SK-N-SH treated with all-trans-retinoic acid at 6 μM for 48 hours (cell line): ENCODE data around the gene HADHA.

ENCODE experiments used
- ATAC-seq: fragments of 200-7000 bp; cut with Tn5 transposase; 3 replicates; pipeline ENCODE4 v1.9.1; 2020; ENCODE audit warnings: mild to moderate bottlenecking, moderate library complexity
- ARNTL ChIP-seq: fragments of 450-650 bp; formaldehyde crosslinking; IDR thresholded peaks from 2 replicates; pipeline ENCODE4 v1.5.0; 2020; ENCODE audit warnings: low read depth, mild to moderate bottlenecking, moderate library complexity, borderline replicate concordance
- BACH2 ChIP-seq: fragments of 250-450 bp; sonication (Bioruptor Pico); IDR thresholded peaks from 2 replicates; pipeline ENCODE4 v1.9.0; 2021; ENCODE audit warnings: mild to moderate bottlenecking, borderline replicate concordance
- CSDC2 ChIP-seq: fragments of 250-450 bp; sonication (Bioruptor Pico); IDR thresholded peaks from 2 replicates; pipeline ENCODE4 v1.5.0; 2020; ENCODE audit warnings: mild to moderate bottlenecking, moderate library complexity
- ESRRG ChIP-seq: fragments of 250-450 bp; sonication (Bioruptor Pico); IDR thresholded peaks from 2 replicates; pipeline ENCODE4 v1.6.1; 2021; ENCODE audit warnings: mild to moderate bottlenecking
- GLIS3 ChIP-seq: fragments of 250-450 bp; sonication (Bioruptor Pico); IDR thresholded peaks from 2 replicates; pipeline ENCODE4 v1.5.0; 2020; ENCODE audit warnings: mild to moderate bottlenecking, moderate library complexity
- ISL1 ChIP-seq: fragments of 250-450 bp; sonication (Bioruptor Pico); IDR thresholded peaks from 2 replicates; pipeline ENCODE4 v2.1.2; 2022; ENCODE audit warnings: mild to moderate bottlenecking, moderate library complexity
- OSR1 ChIP-seq: fragments of 250-450 bp; sonication (Bioruptor Pico); IDR thresholded peaks from 2 replicates; pipeline ENCODE4 v1.8.0; 2022; ENCODE audit warnings: moderate library complexity, mild to moderate bottlenecking, inconsistent platforms
- PPARA ChIP-seq: fragments of 250-450 bp; sonication (Bioruptor Pico); IDR thresholded peaks from 2 replicates; pipeline ENCODE4 v1.5.0; 2020; ENCODE audit warnings: mild to moderate bottlenecking, borderline replicate concordance
- RARB ChIP-seq: fragments of 250-450 bp; sonication (Bioruptor Pico); IDR thresholded peaks from 2 replicates; pipeline ENCODE4 v1.8.0; 2021; ENCODE audit warnings: mild to moderate bottlenecking, moderate library complexity
- SNAI2 ChIP-seq: fragments of 250-450 bp; sonication (Bioruptor Pico); IDR thresholded peaks from 2 replicates; pipeline ENCODE4 v1.5.0; 2020; ENCODE audit warnings: mild to moderate bottlenecking, moderate library complexity
- TCF4 ChIP-seq: fragments of 250-450 bp; sonication (Bioruptor Pico); IDR thresholded peaks from 2 replicates; pipeline ENCODE4 v1.8.0; 2021; ENCODE audit warnings: mild to moderate bottlenecking, moderate library complexity, borderline replicate concordance
- TOX ChIP-seq: fragments of 250-450 bp; sonication (Bioruptor Pico); IDR thresholded peaks from 2 replicates; pipeline ENCODE4 v1.8.0; 2021; ENCODE audit warnings: mild to moderate bottlenecking, moderate library complexity, borderline replicate concordance
- ZC3H10 ChIP-seq: fragments of 250-450 bp; sonication (Bioruptor Pico); IDR thresholded peaks from 2 replicates; pipeline ENCODE4 v1.5.1; 2021; ENCODE audit warnings: mild to moderate bottlenecking, moderate library complexity
- ZFP3 ChIP-seq: fragments of 250-450 bp; sonication (Bioruptor Pico); IDR thresholded peaks from 2 replicates; pipeline ENCODE4 v1.5.0; 2020; ENCODE audit warnings: mild to moderate bottlenecking, moderate library complexity
- ZFP30 ChIP-seq: fragments of 450-650 bp; formaldehyde crosslinking; IDR thresholded peaks from 2 replicates; pipeline ENCODE4 v1.5.0; 2022; ENCODE audit warnings: mild to moderate bottlenecking, moderate library complexity
- ZNF565 ChIP-seq: fragments of 450-650 bp; formaldehyde crosslinking; conservative IDR thresholded peaks from 2 replicates; pipeline ENCODE4 v1.5.0; 2020; ENCODE audit warnings: low read depth, mild to moderate bottlenecking, moderate library complexity
- ZNF70 ChIP-seq: fragments of 450-650 bp; formaldehyde crosslinking; IDR thresholded peaks from 2 replicates; pipeline ENCODE4 v1.5.0; 2020; ENCODE audit warnings: mild to moderate bottlenecking, moderate library complexity
- ZNF8 ChIP-seq: fragments of 450-650 bp; formaldehyde crosslinking; IDR thresholded peaks from 2 replicates; pipeline ENCODE4 v1.5.0; 2020; ENCODE audit warnings: mild to moderate bottlenecking, moderate library complexity
- TF ChIP-seq, protein P1 (sequence below): fragments of 250-450 bp; sonication (Bioruptor Pico); IDR thresholded peaks from 2 replicates; pipeline ENCODE4 v1.5.0; 2020; ENCODE audit warnings: mild to moderate bottlenecking, moderate library complexity
- TF ChIP-seq, protein P2 (sequence below): fragments of 250-450 bp; sonication (Bioruptor Pico); IDR thresholded peaks from 2 replicates; pipeline ENCODE4 v1.5.1; 2020; ENCODE audit warnings: low read depth, mild to moderate bottlenecking, moderate library complexity
- TF ChIP-seq, protein P3 (sequence below): fragments of 250-450 bp; sonication (Bioruptor Pico); IDR thresholded peaks from 2 replicates; pipeline ENCODE4 v1.8.0; 2020; ENCODE audit warnings: mild to moderate bottlenecking, moderate library complexity, borderline replicate concordance
- TF ChIP-seq, protein P4 (sequence below): fragments of 250-450 bp; sonication (Bioruptor Pico); IDR thresholded peaks from 2 replicates; pipeline ENCODE4 v1.5.1; 2021; ENCODE audit warnings: mild to moderate bottlenecking, moderate library complexity
- TF ChIP-seq, protein P5 (sequence below): fragments of 250-450 bp; sonication (Bioruptor Pico); IDR thresholded peaks from 2 replicates; pipeline ENCODE4 v1.8.0; 2021; ENCODE audit warnings: low read depth, mild to moderate bottlenecking, moderate library complexity, borderline replicate concordance

Gene HADHA

DNA sequence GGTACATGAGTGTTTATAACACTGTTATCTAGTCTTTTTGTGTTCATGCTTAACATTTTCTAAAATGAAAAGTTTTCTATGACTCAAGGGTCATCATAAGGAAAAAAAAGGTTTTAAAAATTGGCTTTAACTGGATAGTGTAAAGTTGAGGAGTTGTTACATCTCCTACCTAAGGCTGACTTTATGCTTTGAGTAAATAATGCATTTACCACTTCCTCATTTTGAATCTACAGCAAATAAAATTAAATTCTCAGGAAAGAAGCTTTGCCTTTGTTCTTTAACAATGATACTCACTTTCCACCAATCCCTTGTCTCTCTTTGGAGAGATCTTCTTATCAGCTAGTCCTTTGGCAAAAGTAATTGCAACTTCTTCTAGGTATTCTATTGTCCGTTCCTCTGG is 29.7 kb downstream of the HADHA start:
- no peak for ATAC-seq
- TF ChIP-seq TCF4 (CRISPR knock-in tag) = no peak
- no peak for TF ChIP-seq CSDC2

DNA sequence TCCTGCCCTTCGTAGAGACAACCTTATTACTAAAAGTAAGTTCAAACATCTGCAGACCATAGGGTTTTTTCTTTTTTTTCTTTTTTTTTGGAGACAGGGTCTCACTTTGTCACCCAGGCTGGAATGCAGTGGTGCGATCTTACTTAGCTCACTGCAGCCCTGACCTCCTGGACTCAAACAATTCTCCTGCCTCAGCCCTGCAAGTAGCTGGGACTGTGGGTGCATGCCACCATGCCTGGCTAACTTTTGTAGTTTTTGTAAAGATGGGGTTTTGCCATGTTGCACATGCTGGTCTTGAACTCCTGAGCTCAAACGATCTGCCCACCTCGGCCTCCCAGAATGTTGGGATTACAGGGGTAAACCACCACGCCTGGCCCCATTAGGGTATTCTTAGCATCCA is 32.4 kb downstream of the HADHA start:
- no peak for ATAC-seq
- TF ChIP-seq, protein P1, sequence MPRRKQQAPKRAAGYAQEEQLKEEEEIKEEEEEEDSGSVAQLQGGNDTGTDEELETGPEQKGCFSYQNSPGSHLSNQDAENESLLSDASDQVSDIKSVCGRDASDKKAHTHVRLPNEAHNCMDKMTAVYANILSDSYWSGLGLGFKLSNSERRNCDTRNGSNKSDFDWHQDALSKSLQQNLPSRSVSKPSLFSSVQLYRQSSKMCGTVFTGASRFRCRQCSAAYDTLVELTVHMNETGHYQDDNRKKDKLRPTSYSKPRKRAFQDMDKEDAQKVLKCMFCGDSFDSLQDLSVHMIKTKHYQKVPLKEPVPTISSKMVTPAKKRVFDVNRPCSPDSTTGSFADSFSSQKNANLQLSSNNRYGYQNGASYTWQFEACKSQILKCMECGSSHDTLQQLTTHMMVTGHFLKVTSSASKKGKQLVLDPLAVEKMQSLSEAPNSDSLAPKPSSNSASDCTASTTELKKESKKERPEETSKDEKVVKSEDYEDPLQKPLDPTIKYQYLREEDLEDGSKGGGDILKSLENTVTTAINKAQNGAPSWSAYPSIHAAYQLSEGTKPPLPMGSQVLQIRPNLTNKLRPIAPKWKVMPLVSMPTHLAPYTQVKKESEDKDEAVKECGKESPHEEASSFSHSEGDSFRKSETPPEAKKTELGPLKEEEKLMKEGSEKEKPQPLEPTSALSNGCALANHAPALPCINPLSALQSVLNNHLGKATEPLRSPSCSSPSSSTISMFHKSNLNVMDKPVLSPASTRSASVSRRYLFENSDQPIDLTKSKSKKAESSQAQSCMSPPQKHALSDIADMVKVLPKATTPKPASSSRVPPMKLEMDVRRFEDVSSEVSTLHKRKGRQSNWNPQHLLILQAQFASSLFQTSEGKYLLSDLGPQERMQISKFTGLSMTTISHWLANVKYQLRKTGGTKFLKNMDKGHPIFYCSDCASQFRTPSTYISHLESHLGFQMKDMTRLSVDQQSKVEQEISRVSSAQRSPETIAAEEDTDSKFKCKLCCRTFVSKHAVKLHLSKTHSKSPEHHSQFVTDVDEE (CRISPR knock-in tag) = no peak
- TF ChIP-seq PPARA (CRISPR knock-in tag) = no peak
- TF ChIP-seq ISL1 (CRISPR knock-in tag) = no peak
- TF ChIP-seq ZNF565 (CRISPR knock-in tag) = no peak
- TF ChIP-seq ZFP30 (CRISPR knock-in tag) = no peak

DNA sequence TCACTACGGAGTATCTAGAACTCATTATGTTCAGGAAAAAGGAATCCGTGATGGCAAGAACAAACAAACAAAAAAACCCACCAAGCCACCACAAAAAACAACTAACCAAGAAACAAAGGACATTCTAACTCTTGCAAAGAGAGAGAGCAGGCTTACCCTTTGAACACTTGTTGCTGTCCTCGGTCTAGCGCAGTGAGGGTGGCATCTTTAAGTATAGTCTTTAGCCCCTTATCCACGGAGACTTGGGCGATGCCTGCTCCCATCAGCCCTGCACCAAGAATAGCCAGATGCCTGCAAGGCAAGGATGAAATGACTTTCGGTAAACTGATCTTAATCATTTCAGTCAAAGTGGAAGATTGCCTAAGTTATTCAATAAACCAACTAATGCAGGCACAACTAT is 40.5 kb downstream of the HADHA start:
- no peak for ATAC-seq
- TF ChIP-seq ZFP30 (CRISPR knock-in tag) (no peak), ZC3H10 (CRISPR knock-in tag) (no peak), SNAI2 (CRISPR knock-in tag) (no peak), BACH2 (no peak), ZNF8 (CRISPR knock-in tag) (no peak), ESRRG (no peak), ZNF70 (no peak), ISL1 (CRISPR knock-in tag) (no peak)
- TF ChIP-seq, protein P1 (CRISPR knock-in tag) = no peak
- TF ChIP-seq, protein P2, sequence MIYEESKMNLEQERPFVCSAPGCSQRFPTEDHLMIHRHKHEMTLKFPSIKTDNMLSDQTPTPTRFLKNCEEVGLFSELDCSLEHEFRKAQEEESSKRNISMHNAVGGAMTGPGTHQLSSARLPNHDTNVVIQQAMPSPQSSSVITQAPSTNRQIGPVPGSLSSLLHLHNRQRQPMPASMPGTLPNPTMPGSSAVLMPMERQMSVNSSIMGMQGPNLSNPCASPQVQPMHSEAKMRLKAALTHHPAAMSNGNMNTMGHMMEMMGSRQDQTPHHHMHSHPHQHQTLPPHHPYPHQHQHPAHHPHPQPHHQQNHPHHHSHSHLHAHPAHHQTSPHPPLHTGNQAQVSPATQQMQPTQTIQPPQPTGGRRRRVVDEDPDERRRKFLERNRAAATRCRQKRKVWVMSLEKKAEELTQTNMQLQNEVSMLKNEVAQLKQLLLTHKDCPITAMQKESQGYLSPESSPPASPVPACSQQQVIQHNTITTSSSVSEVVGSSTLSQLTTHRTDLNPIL = no peak
- TF ChIP-seq, protein P3, sequence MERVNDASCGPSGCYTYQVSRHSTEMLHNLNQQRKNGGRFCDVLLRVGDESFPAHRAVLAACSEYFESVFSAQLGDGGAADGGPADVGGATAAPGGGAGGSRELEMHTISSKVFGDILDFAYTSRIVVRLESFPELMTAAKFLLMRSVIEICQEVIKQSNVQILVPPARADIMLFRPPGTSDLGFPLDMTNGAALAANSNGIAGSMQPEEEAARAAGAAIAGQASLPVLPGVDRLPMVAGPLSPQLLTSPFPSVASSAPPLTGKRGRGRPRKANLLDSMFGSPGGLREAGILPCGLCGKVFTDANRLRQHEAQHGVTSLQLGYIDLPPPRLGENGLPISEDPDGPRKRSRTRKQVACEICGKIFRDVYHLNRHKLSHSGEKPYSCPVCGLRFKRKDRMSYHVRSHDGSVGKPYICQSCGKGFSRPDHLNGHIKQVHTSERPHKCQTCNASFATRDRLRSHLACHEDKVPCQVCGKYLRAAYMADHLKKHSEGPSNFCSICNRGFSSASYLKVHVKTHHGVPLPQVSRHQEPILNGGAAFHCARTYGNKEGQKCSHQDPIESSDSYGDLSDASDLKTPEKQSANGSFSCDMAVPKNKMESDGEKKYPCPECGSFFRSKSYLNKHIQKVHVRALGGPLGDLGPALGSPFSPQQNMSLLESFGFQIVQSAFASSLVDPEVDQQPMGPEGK = no peak

DNA sequence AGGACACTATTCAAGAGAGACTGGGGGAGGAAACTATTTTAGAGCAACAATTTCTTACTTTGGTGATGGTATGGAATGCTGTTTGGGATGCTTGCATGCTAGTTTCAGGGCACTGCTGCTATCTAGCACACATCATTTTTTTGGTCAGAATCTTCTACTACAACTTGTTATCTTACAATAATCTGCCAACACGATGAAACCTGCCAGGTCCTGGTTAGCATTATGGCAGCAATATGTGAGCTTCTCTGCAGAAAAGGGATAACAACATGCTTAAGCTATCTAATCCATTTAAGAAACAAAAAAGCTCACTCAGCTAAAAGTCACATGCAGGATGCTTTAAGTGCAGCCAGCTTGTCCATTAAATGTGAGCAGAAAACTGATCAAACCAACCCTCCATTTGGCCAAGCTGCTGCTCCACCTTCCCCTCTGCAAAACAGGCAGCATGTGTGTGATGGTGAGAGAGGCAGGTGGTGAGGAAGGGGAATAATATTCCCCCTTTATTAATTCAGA is 41.4 kb downstream of the HADHA start:
- ATAC-seq = no peak
- TF ChIP-seq RARB (CRISPR knock-in tag) (no peak), TOX (CRISPR knock-in tag) (no peak), ZNF70 (no peak), ISL1 (CRISPR knock-in tag) (no peak), ZFP30 (CRISPR knock-in tag) (no peak), ZC3H10 (CRISPR knock-in tag) (no peak), ZNF565 (CRISPR knock-in tag) (no peak), SNAI2 (CRISPR knock-in tag) (no peak), ZNF8 (CRISPR knock-in tag) (no peak), ARNTL (no peak), CSDC2 (no peak), GLIS3 (CRISPR knock-in tag) (no peak), ESRRG (no peak), OSR1 (CRISPR knock-in tag) (no peak), ZFP3 (CRISPR knock-in tag) (no peak), PPARA (CRISPR knock-in tag) (no peak)
- TF ChIP-seq, protein P4, sequence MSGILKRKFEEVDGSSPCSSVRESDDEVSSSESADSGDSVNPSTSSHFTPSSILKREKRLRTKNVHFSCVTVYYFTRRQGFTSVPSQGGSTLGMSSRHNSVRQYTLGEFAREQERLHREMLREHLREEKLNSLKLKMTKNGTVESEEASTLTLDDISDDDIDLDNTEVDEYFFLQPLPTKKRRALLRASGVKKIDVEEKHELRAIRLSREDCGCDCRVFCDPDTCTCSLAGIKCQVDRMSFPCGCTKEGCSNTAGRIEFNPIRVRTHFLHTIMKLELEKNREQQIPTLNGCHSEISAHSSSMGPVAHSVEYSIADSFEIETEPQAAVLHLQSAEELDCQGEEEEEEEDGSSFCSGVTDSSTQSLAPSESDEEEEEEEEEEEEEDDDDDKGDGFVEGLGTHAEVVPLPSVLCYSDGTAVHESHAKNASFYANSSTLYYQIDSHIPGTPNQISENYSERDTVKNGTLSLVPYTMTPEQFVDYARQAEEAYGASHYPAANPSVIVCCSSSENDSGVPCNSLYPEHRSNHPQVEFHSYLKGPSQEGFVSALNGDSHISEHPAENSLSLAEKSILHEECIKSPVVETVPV (CRISPR knock-in tag) = no peak
- TF ChIP-seq, protein P2 = no peak
- TF ChIP-seq, protein P5, sequence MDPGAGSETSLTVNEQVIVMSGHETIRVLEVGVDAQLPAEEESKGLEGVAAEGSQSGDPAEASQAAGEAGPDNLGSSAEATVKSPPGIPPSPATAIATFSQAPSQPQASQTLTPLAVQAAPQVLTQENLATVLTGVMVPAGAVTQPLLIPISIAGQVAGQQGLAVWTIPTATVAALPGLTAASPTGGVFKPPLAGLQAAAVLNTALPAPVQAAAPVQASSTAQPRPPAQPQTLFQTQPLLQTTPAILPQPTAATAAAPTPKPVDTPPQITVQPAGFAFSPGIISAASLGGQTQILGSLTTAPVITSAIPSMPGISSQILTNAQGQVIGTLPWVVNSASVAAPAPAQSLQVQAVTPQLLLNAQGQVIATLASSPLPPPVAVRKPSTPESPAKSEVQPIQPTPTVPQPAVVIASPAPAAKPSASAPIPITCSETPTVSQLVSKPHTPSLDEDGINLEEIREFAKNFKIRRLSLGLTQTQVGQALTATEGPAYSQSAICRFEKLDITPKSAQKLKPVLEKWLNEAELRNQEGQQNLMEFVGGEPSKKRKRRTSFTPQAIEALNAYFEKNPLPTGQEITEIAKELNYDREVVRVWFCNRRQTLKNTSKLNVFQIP = no peak
